ENCODE results near the gene UQCRC2.
"Not testable (repeated sequence)": the region's sequence is repeated elsewhere in the genome, so short reads cannot be mapped to it uniquely, and the experiment has no call there.

UQCRC2 gene

GRCh38 chr16:21984062-21984461, 30.9 kb downstream of the UQCRC2 start:
- DNase-seq: no peak

GRCh38 chr16:21985524-21985923, 32.4 kb downstream of the UQCRC2 start:
- no peak for DNase-seq

- DNase-seq: no peak
Observed at GRCh38 chr16:21986692-21987246, 33.6 kb downstream of the UQCRC2 start.

- DNase-seq: no peak
Observed at GRCh38 chr16:21987498-21987897, 34.3 kb downstream of the UQCRC2 start.

- DNase-seq: no peak
Observed at GRCh38 chr16:21989133-21989532, 36.0 kb downstream of the UQCRC2 start.

GRCh38 chr16:21989751-21990150, 36.6 kb downstream of the UQCRC2 start:
- no peak for DNase-seq

GRCh38 chr16:21990381-21990944, 37.3 kb downstream of the UQCRC2 start:
- DNase-seq: no peak

GRCh38 chr16:21991621-21992020, 38.5 kb downstream of the UQCRC2 start:
- no peak for DNase-seq

GRCh38 chr16:21994856-21995465, 41.8 kb downstream of the UQCRC2 start:
- no peak for DNase-seq

- no peak for DNase-seq
Observed at GRCh38 chr16:21996923-21997696, 43.9 kb downstream of the UQCRC2 start.

GRCh38 chr16:21997697-21998480, 44.7 kb downstream of the UQCRC2 start:
- no peak for DNase-seq

- DNase-seq: no peak
Observed at GRCh38 chr16:22001591-22001990, 48.4 kb downstream of the UQCRC2 start.

- not testable (repeated sequence) for DNase-seq
Observed at GRCh38 chr16:22002047-22002446, 48.9 kb downstream of the UQCRC2 start.

GRCh38 chr16:22003195-22003594, 50.0 kb downstream of the UQCRC2 start:
- DNase-seq: no peak

GRCh38 chr16:22004341-22004740, 51.2 kb downstream of the UQCRC2 start:
- DNase-seq: no peak

- no peak for DNase-seq
Observed at GRCh38 chr16:22005746-22006145, 52.6 kb downstream of the UQCRC2 start.

GRCh38 chr16:22006636-22007035, 53.5 kb downstream of the UQCRC2 start:
- DNase-seq: no peak

GRCh38 chr16:22007159-22007508, 54.0 kb downstream of the UQCRC2 start:
- no peak for DNase-seq

GRCh38 chr16:22007509-22008214, 54.5 kb downstream of the UQCRC2 start, which contains the start of gene MOSMO:
MOSMO (plus strand) TSS chr16:22008111; CDS start chr16:22008302, 191 bp downstream.
- no peak for DNase-seq

- DNase-seq: no peak
Observed at GRCh38 chr16:22008215-22009059, 55.3 kb downstream of the UQCRC2 start.

- no peak for DNase-seq
Observed at GRCh38 chr16:22010902-22011301, 57.7 kb downstream of the UQCRC2 start.

All from KG1 (cell line).